Measurements from ENCODE around the gene FOXP1. TPM values are rescaled to one million over a fixed set of nuclear protein-coding genes. Genes with fewer than 3 reads are reported as not detected.

Gene FOXP1
- total RNA-seq, 1 donor from 2014 or later, result 41.2 TPM

DNA sequence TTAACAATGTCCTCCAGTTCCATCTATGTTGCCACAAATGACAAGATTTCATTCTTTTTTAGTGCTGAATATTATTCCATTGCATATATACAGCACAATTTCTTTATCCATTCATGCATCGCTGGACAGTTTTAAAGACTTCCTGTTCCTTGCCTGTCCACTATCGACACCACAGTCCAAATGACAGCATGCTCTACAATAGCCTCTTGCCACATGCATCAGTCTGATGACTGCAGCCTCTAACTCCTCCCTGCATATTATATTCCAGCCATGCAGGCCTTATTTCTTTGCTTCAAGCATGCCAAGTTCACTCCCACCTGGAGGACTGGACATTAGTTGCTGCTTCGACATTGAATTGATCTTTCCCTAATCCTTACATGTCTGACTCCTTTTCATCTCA, 306.2 kb downstream of the FOXP1 start:
- no peaks in the 10 kb centered on the region for H3K4me1 ChIP-seq
- H3K4me3 ChIP-seq, result no peak overlapping the region
- H3K27me3 ChIP-seq (ENCODE audit: low read depth), result no peaks in the 10 kb centered on the region
- no peaks in the 10 kb centered on the region for H3K36me3 ChIP-seq
- intact Hi-C loops (cut with micrococcal nuclease), result no loop called here
- no peak overlapping the region for H3K27ac ChIP-seq (replicated peaks)
- no peak for DNase-seq
- TF ChIP-seq, protein P1, sequence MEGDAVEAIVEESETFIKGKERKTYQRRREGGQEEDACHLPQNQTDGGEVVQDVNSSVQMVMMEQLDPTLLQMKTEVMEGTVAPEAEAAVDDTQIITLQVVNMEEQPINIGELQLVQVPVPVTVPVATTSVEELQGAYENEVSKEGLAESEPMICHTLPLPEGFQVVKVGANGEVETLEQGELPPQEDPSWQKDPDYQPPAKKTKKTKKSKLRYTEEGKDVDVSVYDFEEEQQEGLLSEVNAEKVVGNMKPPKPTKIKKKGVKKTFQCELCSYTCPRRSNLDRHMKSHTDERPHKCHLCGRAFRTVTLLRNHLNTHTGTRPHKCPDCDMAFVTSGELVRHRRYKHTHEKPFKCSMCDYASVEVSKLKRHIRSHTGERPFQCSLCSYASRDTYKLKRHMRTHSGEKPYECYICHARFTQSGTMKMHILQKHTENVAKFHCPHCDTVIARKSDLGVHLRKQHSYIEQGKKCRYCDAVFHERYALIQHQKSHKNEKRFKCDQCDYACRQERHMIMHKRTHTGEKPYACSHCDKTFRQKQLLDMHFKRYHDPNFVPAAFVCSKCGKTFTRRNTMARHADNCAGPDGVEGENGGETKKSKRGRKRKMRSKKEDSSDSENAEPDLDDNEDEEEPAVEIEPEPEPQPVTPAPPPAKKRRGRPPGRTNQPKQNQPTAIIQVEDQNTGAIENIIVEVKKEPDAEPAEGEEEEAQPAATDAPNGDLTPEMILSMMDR (IDR thresholded peaks at IDR 0.05; ENCODE audit: borderline replicate concordance), result no peak
- no peaks in the 10 kb centered on the region for H3K9me3 ChIP-seq (replicated peaks)

DNA sequence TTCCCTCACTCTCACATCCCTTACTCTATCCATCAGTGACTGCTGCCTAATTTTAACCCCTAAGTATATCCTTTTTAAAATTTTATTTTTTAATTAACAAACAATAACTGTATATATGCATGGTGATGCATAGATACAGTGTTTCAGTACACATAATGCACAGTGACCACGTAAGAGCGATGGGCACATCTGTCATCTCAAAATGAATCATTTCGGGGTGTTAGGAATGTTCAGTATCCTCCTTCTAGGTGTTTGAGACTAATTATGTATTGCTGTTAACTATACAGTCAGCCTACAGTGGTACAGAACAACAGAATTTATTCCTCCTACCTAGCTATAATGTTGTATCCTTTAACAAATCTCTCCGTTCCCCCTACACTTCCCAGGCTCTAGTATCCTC, 307.0 kb downstream of the FOXP1 start:
- H3K27me3 ChIP-seq (ENCODE audit: low read depth), result no peaks in the 10 kb centered on the region
- intact Hi-C loops (cut with micrococcal nuclease), result no loop called here
- TF ChIP-seq, protein P1 (IDR thresholded peaks at IDR 0.05; ENCODE audit: borderline replicate concordance), result no peak

DNA sequence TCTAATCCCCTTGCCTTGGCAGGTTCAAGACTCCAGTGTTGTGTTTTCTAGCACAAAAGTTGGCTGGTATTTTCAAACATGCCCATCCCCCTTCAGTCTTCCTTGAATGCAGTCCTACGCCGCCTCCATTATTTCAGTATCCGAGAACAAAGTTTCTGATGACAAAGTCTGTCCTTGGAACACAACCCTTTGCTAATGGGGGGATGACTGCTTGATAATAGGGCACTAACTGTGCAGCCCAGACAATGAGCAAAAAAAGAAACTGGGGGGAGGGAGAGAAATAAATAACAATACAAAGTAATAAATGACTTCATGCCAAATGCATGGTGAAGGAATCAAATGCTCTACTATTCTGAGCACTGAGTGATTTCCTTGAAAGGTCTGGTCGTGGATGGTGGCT, 310.1 kb downstream of the FOXP1 start:
- H3K27ac ChIP-seq (replicated peaks), result no peak overlapping the region
- DNase-seq, result no peak
- intact Hi-C loops (cut with micrococcal nuclease), result no loop called here
- H3K9me3 ChIP-seq (replicated peaks), result no peaks in the 10 kb centered on the region
- H3K36me3 ChIP-seq, result no peaks in the 10 kb centered on the region
- H3K4me3 ChIP-seq, result no peak overlapping the region
- TF ChIP-seq, protein P1 (IDR thresholded peaks at IDR 0.05; ENCODE audit: borderline replicate concordance), result no peak
- no peaks in the 10 kb centered on the region for H3K4me1 ChIP-seq
- no peaks in the 10 kb centered on the region for H3K27me3 ChIP-seq (ENCODE audit: low read depth)

More for the DNA sequence above, 307.0 kb downstream of the FOXP1 start:
- Histone ChIP-seq H3K36me3 (no peaks in the 10 kb centered on the region), H3K4me3 (no peak overlapping the region), H3K27ac (replicated peaks) (no peak overlapping the region), H3K4me1 (no peaks in the 10 kb centered on the region), H3K9me3 (replicated peaks) (no peaks in the 10 kb centered on the region)
- no peak for DNase-seq

DNA sequence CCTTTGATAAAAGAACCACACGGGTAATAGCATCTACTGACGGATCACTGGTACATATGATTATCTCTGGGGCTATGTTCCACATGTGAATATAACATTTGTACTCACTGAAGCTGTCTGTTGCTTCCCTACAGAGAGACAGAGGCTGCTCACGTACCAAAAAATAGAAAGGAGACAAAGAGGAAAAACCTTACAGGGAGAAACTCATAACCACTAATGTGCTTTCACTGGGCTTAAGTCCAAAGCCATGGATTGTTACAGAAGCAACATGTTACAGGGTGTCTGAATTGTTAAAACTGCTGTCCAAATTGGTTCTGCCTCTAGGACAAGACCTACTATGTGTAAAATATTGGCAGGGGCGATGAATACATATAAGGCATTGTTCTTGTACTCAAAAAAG, 311.9 kb downstream of the FOXP1 start:
- no peak for DNase-seq
- TF ChIP-seq, protein P1 (IDR thresholded peaks at IDR 0.05; ENCODE audit: borderline replicate concordance), result no peak
- Histone ChIP-seq H3K4me3 (no peak overlapping the region), H3K36me3 (no peaks in the 10 kb centered on the region), H3K9me3 (replicated peaks) (no peaks in the 10 kb centered on the region), H3K27me3 (ENCODE audit: low read depth) (no peaks in the 10 kb centered on the region), H3K27ac (replicated peaks) (no peak overlapping the region), H3K4me1 (no peaks in the 10 kb centered on the region)
- intact Hi-C loops (cut with micrococcal nuclease), result no loop called here

DNA sequence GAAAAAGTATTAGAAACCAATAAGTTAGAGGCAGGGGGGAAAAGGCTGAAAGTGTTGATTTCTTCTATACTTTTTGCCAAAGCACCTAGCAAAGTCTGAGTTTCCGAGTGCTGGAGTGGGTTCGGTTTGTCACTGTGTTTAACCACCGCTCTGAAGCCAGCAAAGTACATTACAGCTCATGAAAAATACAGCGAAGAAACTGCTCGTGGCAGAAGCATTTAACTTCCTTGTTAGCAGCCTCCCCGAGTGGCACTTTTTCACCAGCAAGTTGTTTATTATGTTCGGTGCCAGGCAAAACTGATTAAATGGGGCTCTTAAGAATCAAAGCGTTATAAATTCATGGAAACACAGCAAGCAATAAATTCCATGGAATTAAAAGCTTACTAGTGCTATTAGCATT, 313.6 kb downstream of the FOXP1 start:
- H3K27me3 ChIP-seq (ENCODE audit: low read depth), result no peaks in the 10 kb centered on the region
- H3K9me3 ChIP-seq (replicated peaks), result no peaks in the 10 kb centered on the region
- H3K36me3 ChIP-seq, result no peaks in the 10 kb centered on the region
- no peak for DNase-seq
- H3K27ac ChIP-seq (replicated peaks), result no peak overlapping the region
- TF ChIP-seq, protein P1 (IDR thresholded peaks at IDR 0.05; ENCODE audit: borderline replicate concordance), result no peak
- intact Hi-C loops (cut with micrococcal nuclease), result no loop called here
- H3K4me3 ChIP-seq, result no peak overlapping the region
- H3K4me1 ChIP-seq, result peaks cover 4% of the 10 kb centered on the region
